Measurements from ENCODE around the gene DHRSX. TPM values are rescaled to one million over a fixed set of nuclear protein-coding genes. Genes with fewer than 3 reads are reported as not detected.

DHRSX gene
- total and polyA plus RNA-seq, 2 of the 8 experiments (the other 6 are each of a cell fraction or from before 2014, with no cell fraction given): 35.1 to 43.4 TPM

GRCh38 chrX:2435465-2435864, 65.3 kb downstream of the DHRSX start (continued):
- TF ChIP-seq JUND (IDR thresholded peaks at IDR 0.05; ENCODE audit: low read length): no peak
- no peak for TF ChIP-seq MAX (IDR thresholded peaks at IDR 0.05)
